PC-9 (cell line): ENCODE measurements around the gene CTSW. TPM values are rescaled to one million over a fixed set of nuclear protein-coding genes. Genes with fewer than 3 reads are reported as not detected.

Experiments used
- BruUV-seq: library from RNA; stranded (reverse); fragments of 400-500 nt; replicated peaks from 2 replicates; lab custom pipeline; 2021; lab: Mats Ljungman, UMichigan
- CTCF ChIA-PET: fragments of 300-600 bp; sonication (Branson Sonifier 250); formaldehyde crosslinking; loops from one replicate; lab custom pipeline; 2022; ENCODE audit warnings: antibody characterized with exemption; lab: Charles Lee
- POLR2A ChIA-PET: fragments of 300-600 bp; sonication (Branson Sonifier 250); formaldehyde crosslinking; loops from one replicate; lab custom pipeline; 2022; ENCODE audit warnings: antibody characterized with exemption; ENCODE audit not compliant: unreplicated experiment; lab: Charles Lee
- DNase-seq, 2 experiments: peaks; one replicate each; pipeline versions ENCODE4 v3.0.0 to v3.0.0-alpha.2; 2015 to 2022; ENCODE audit warnings: mixed read lengths in 1 of 2
- H2AFZ ChIP-seq: fragments of 200-600 bp; sonication (generic); 2 replicates; pipeline ENCODE4 v1.8.1; 2017; ENCODE audit warnings: antibody characterized with exemption
- H3F3A ChIP-seq: fragments of 200-600 bp; sonication (generic); 2 replicates; pipeline ENCODE4 v1.8.1; 2017; ENCODE audit warnings: antibody characterized with exemption, mild to moderate bottlenecking, low read depth; ENCODE audit not compliant: insufficient read depth
- H3K27ac ChIP-seq: fragments of 200-600 bp; sonication (generic); 2 replicates; pipeline ENCODE4 v1.6.1; 2016; ENCODE audit warnings: mixed run types
- H3K27me3 ChIP-seq: fragments of 200-600 bp; sonication (generic); 2 replicates; pipeline ENCODE4 v1.6.1; 2016; ENCODE audit warnings: low read depth, mixed run types; ENCODE audit not compliant: insufficient read depth
- H3K36me3 ChIP-seq: fragments of 200-600 bp; sonication (generic); 2 replicates; pipeline ENCODE4 v1.6.1; 2016; ENCODE audit warnings: low read depth, mixed run types
- H3K4me1 ChIP-seq: fragments of 200-600 bp; sonication (generic); replicated peaks from 2 replicates; pipeline ENCODE4 v1.6.1; 2016; ENCODE audit warnings: mixed run types; ENCODE audit not compliant: insufficient read depth
- H3K4me2 ChIP-seq: fragments of 200-600 bp; sonication (generic); 2 replicates; pipeline ENCODE4 v1.6.1; 2017; ENCODE audit warnings: mixed run types
- H3K4me3 ChIP-seq: fragments of 200-600 bp; sonication (generic); 2 replicates; pipeline ENCODE4 v1.6.1; 2016; ENCODE audit warnings: mixed run types
- H3K79me2 ChIP-seq: fragments of 200-600 bp; sonication (generic); 2 replicates; pipeline ENCODE4 v1.6.1; 2017; ENCODE audit warnings: low read depth, mixed run types
- H3K9me2 ChIP-seq: fragments of 200-600 bp; sonication (generic); 2 replicates; pipeline ENCODE4 v1.8.1; 2017; ENCODE audit warnings: mild to moderate bottlenecking; ENCODE audit not compliant: insufficient read depth
- H3K9me3 ChIP-seq: fragments of 200-600 bp; sonication (generic); 2 replicates; pipeline ENCODE4 v1.8.1; 2016; ENCODE audit warnings: low read depth; ENCODE audit not compliant: insufficient read depth
- H4K20me1 ChIP-seq: fragments of 200-600 bp; sonication (generic); 2 replicates; pipeline ENCODE4 v1.8.1; 2017; ENCODE audit not compliant: insufficient read depth
- CTCF ChIP-seq: fragments of 200-600 bp; sonication (generic); conservative IDR thresholded peaks from 2 replicates; pipeline ENCODE4 v1.6.1; 2017; ENCODE audit warnings: mixed run types, antibody characterized with exemption, mild to moderate bottlenecking, moderate library complexity
- EZH2 ChIP-seq: fragments of 200-600 bp; sonication (generic); IDR thresholded peaks from 2 replicates; pipeline ENCODE4 v1.8.0; 2017; ENCODE audit warnings: antibody characterized with exemption, low read depth
- intact Hi-C: fragments of 100-400 bp; cut with micrococcal nuclease; formaldehyde crosslinking; loops from one replicate; pipeline ENCODE4 v1.10.0; 2022; ENCODE audit not compliant: unreplicated experiment
- total RNA-seq: library from RNA; stranded (reverse); gene quantifications from 2 replicates; pipeline ENCODE4 v1.2.3, GENCODE V29; 2021

Gene CTSW
- total RNA-seq, 1 experiment from 2014 or later, result not detected

- peak overlapping the region; percentile 29; the same call in 1 of the 2 replicates for H2AFZ ChIP-seq
- H3K27ac ChIP-seq, result peak overlapping the region; percentile 95
- no peaks in the 10 kb centered on the region for H3K9me3 ChIP-seq
- H4K20me1 ChIP-seq, result peaks cover 40% of the 10 kb centered on the region
- peaks cover 71% of the 10 kb centered on the region for H3K4me1 ChIP-seq
- H3K79me2 ChIP-seq, result peaks cover 62% of the 10 kb centered on the region
- peaks cover 80% of the 10 kb centered on the region for H3F3A ChIP-seq
- DNase-seq, result peak; percentile 75 to 88
- H3K4me2 ChIP-seq, result peak overlapping the region; percentile 91
- CTCF ChIA-PET, result interaction anchor here (0.7 kb wide), 1 partner anchor 14 kb away, joined by 5 read pairs; no protein-coding TSS in a partner anchor
- no TSS peak for BruUV-seq
- no peaks in the 10 kb centered on the region for H3K27me3 ChIP-seq
- no peak for TF ChIP-seq EZH2
- 0 out of 2 replicates have a peak, but pooled peaks have one; percentile 23 for TF ChIP-seq CTCF
- POLR2A ChIA-PET, result interaction anchor here (0.6 to 2.2 kb wide), 3 partner anchors 9 to 16 kb away, joined by 4 to 34 read pairs (median 4); partner anchors contain the start of gene CCDC85B
- H3K36me3 ChIP-seq, result peaks cover 27% of the 10 kb centered on the region
- peak overlapping the region; percentile 96 for H3K4me3 ChIP-seq
- intact Hi-C loops, result no loop called here
- no peaks in the 10 kb centered on the region for H3K9me2 ChIP-seq
Measured at GRCh38 chr11:65899356-65900124, 19.9 kb downstream of the CTSW start.

GRCh38 chr11:65900125-65900898 lies 20.7 kb downstream of the CTSW start, which contains the start of gene FOSL1:
Gene FOSL1, minus strand, starts transcription at chr11:65900388. Its CDS starts 49 bp downstream, at chr11:65900339.
- BruUV-seq, result no TSS peak
- peak within 1 kb of the TSS; percentile 95 for H3K27ac ChIP-seq
- H3K4me3 ChIP-seq, result peak within 1 kb of the TSS; percentile 96
- peak within 1 kb of the TSS; percentile 29; the same call in 1 of the 2 replicates for H2AFZ ChIP-seq
- H3K36me3 ChIP-seq, result peaks cover 27% of the 10 kb centered on the region
- H4K20me1 ChIP-seq, result peaks cover 35% of the 10 kb centered on the region
- intact Hi-C loops, result no loop called here
- no peaks in the 10 kb centered on the region for H3K9me3 ChIP-seq
- peaks cover 73% of the 10 kb centered on the region for H3F3A ChIP-seq
- peak; percentile 97 to 100 for DNase-seq
- H3K79me2 ChIP-seq, result peaks cover 56% of the 10 kb centered on the region
- POLR2A ChIA-PET, result interaction anchor here (0.5 to 1.6 kb wide), 15 partner anchors 9 to 1561 kb away, joined by 3 to 19 read pairs (median 5); partner anchors contain the start of genes BANF1, CCDC85B and FIBP
- TF ChIP-seq EZH2, result no peak
- TF ChIP-seq CTCF, result no peak
- H3K27me3 ChIP-seq, result no peaks in the 10 kb centered on the region
- peaks cover 71% of the 10 kb centered on the region for H3K4me1 ChIP-seq
- peak within 1 kb of the TSS; percentile 91 for H3K4me2 ChIP-seq
- H3K9me2 ChIP-seq, result no peaks in the 10 kb centered on the region
- CTCF ChIA-PET, result interaction anchor here (0.5 to 0.6 kb wide), 2 partner anchors 71 to 138 kb away, joined by 3 to 6 read pairs; no protein-coding TSS in a partner anchor

GRCh38 chr11:65900899-65901180 lies 21.2 kb downstream of the CTSW start:
- Histone ChIP-seq H2AFZ (no peak overlapping the region), H3K27ac (peak overlapping the region; percentile 76), H4K20me1 (peaks cover 30% of the 10 kb centered on the region), H3F3A (peaks cover 67% of the 10 kb centered on the region), H3K79me2 (peaks cover 50% of the 10 kb centered on the region), H3K9me2 (no peaks in the 10 kb centered on the region), H3K36me3 (peaks cover 25% of the 10 kb centered on the region), H3K9me3 (no peaks in the 10 kb centered on the region), H3K4me2 (peak overlapping the region; percentile 74), H3K4me3 (peak overlapping the region; percentile 45; the same call in 1 of the 2 replicates), H3K27me3 (no peaks in the 10 kb centered on the region), H3K4me1 (peaks cover 70% of the 10 kb centered on the region)
- CTCF ChIA-PET, result interaction anchor here (0.5 to 0.6 kb wide), 3 partner anchors 70 to 138 kb away, joined by 3 to 14 read pairs (median 6); no protein-coding TSS in a partner anchor
- TSS peak; percentile 62 for BruUV-seq
- POLR2A ChIA-PET, result interaction anchor here (0.5 to 1.6 kb wide), 14 partner anchors 8 to 1560 kb away, joined by 3 to 19 read pairs (median 5); partner anchors contain the start of genes BANF1, CCDC85B and FIBP
- no peak for TF ChIP-seq CTCF
- TF ChIP-seq EZH2, result no peak
- DNase-seq, result no peak
- intact Hi-C loops, result no loop called here
